ENCODE data around the gene PET100. TPM values are rescaled to one million over a fixed set of nuclear protein-coding genes. Genes with fewer than 3 reads are reported as not detected.

PET100 gene, protein sequence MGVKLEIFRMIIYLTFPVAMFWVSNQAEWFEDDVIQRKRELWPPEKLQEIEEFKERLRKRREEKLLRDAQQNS
- 10 to 100 TPM in 6 of 7 donors, 1 to 10 TPM in 1; 8.7 to 94.5 (median 77.3) TPM for total RNA-seq
- 100 to 1,000 TPM; 111 to 130 (median 125) TPM for polyA plus RNA-seq
- long read RNA-seq, donor 1, transcript PET100-202 (4 exons, 719 nt) = major isoform, 22 of 34 reads
- long read RNA-seq, donor 1, partial matches to known transcripts = 0 of 34 reads
- long read RNA-seq, donor 1, other reads (novel, unspliced or antisense) = 9 of 34 reads
- long read RNA-seq, donor 2, transcript PET100-202 (4 exons, 719 nt) = major isoform, 17 of 30 reads
- long read RNA-seq, donor 2, partial matches to known transcripts = 0 of 30 reads
- long read RNA-seq, donor 2, other reads (novel, unspliced or antisense) = 10 of 30 reads

DNA sequence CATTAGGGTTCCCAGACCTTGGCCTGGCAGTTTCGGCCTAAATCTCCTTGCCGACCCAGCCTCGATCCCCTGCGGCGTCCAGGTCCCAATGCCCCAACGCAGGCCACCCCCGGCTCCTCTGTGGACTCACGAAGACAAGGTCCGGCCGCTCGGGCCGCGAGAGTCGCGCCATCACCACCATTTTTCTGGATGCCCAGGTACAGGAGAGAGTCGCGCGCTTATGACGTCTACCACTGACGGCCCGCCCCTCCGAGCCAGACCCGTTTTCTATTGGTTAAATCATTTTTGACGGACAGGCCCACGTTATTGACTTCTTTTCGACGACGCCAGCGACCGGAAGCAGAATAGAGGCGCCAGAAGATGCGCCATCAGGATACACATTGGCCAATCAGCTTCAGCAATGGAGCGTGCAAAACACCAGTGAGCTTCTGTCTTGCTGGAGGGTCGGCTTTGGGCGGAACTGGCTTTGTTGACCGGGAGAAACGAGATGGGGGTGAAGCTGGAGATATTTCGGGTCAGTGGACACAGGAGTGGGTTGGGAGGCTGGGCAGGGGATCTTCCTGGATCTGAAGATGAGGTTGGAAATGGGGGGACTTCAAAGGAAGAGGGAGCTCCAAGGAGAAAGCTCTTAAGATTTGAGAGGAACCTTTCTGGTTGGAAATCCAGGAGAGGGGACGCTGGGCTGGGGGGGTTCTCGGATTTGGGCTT, at the start of gene PET100, which contains the start of gene XAB2:
PET100 (plus strand) TSS at position 447 of the 708 bp plus-strand sequence; CDS start at position 488, 41 bp downstream.
XAB2 (minus strand) TSS at position 199 of the 708 bp plus-strand sequence; CDS start at position 181, 18 bp downstream.
- Histone ChIP-seq H3K36me3 (peaks cover 0 to 56% (median 36%) of the 10 kb centered on the region in 6 donors), H3K4me1 (peaks cover 23 to 57% (median 40%) of the 10 kb centered on the region in 6 donors), H3K27me3 (replicated peaks in 1 of 7) (no peaks in the 10 kb centered on the region), H3K9me3 (no peaks in the 10 kb centered on the region), H3K27ac (peak within 1 kb of the TSS; percentile 78 to 94 (median 90)), H3K4me3 (peak within 1 kb of the TSS; percentile 85 to 100 (median 94))
- intact Hi-C loops (cut with DNase I; ENCODE audit: low total_unique reads) = no loop called here
- TF ChIP-seq, protein P1, sequence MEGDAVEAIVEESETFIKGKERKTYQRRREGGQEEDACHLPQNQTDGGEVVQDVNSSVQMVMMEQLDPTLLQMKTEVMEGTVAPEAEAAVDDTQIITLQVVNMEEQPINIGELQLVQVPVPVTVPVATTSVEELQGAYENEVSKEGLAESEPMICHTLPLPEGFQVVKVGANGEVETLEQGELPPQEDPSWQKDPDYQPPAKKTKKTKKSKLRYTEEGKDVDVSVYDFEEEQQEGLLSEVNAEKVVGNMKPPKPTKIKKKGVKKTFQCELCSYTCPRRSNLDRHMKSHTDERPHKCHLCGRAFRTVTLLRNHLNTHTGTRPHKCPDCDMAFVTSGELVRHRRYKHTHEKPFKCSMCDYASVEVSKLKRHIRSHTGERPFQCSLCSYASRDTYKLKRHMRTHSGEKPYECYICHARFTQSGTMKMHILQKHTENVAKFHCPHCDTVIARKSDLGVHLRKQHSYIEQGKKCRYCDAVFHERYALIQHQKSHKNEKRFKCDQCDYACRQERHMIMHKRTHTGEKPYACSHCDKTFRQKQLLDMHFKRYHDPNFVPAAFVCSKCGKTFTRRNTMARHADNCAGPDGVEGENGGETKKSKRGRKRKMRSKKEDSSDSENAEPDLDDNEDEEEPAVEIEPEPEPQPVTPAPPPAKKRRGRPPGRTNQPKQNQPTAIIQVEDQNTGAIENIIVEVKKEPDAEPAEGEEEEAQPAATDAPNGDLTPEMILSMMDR (IDR thresholded peaks at IDR 0.05 in 8 of 11, conservative IDR thresholded peaks at IDR 0.05 in 3 of 11) = peak in 1 of 11 experiments; percentile 14
- TF ChIP-seq POLR2AphosphoS5 (IDR thresholded peaks at IDR 0.05) = peak; percentile 89 to 95 (median 91)
- TF ChIP-seq POLR2A (IDR thresholded peaks at IDR 0.05) = no peak
- peak; percentile 95 for DNase-seq
- WGBS, 5 donors = 0 to 1% (median 0%) methylated on average over 24 to 40 of the region's 40 CpGs

- no peak for DNase-seq
- H3K4me1 ChIP-seq = no peaks in the 10 kb centered on the region
- 61 to 76% (median 70%) methylated on average over 11 of the region's 11 CpGs for WGBS, 5 donors
- no peaks in the 10 kb centered on the region for H3K9me3 ChIP-seq
- H3K27ac ChIP-seq = no peak overlapping the region
- H3K27me3 ChIP-seq (replicated peaks in 1 of 7) = peaks cover 0 to 6% (median 0%) of the 10 kb centered on the region in 7 donors
- H3K4me3 ChIP-seq = no peak overlapping the region
- TF ChIP-seq POLR2A (IDR thresholded peaks at IDR 0.05) = no peak
- intact Hi-C loops (cut with DNase I; ENCODE audit: low total_unique reads) = no loop called here
- H3K36me3 ChIP-seq = no peaks in the 10 kb centered on the region
Measured at GRCh38 chr19:7582446-7582845, 47.1 kb upstream of the PET100 start.

- H3K4me1 ChIP-seq = no peaks in the 10 kb centered on the region
- H3K36me3 ChIP-seq = no peaks in the 10 kb centered on the region
- no peaks in the 10 kb centered on the region for H3K9me3 ChIP-seq
- WGBS, 5 donors = 79 to 96% (median 87%) methylated on average over 5 to 7 of the region's 7 CpGs
- TF ChIP-seq POLR2A (IDR thresholded peaks at IDR 0.05) = no peak
- no peak for TF ChIP-seq POLR2AphosphoS5 (IDR thresholded peaks at IDR 0.05)
- TF ChIP-seq, protein P1 (IDR thresholded peaks at IDR 0.05 in 8 of 11, conservative IDR thresholded peaks at IDR 0.05 in 3 of 11) = no peak
- DNase-seq = no peak
- intact Hi-C loops (cut with DNase I; ENCODE audit: low total_unique reads) = no loop called here
- peaks cover 0 to 64% (median 7%) of the 10 kb centered on the region in 7 donors for H3K27me3 ChIP-seq (replicated peaks in 1 of 7)
- H3K27ac ChIP-seq = no peak overlapping the region
- H3K4me3 ChIP-seq = no peak overlapping the region
Measured at GRCh38 chr19:7589822-7590221, 39.8 kb upstream of the PET100 start.

- WGBS, 5 donors = 61 to 74% (median 68%) methylated on average over 3 to 8 of the region's 8 CpGs
- no peaks in the 10 kb centered on the region for H3K9me3 ChIP-seq
- intact Hi-C loops (cut with DNase I; ENCODE audit: low total_unique reads) = no loop called here
- H3K36me3 ChIP-seq = no peaks in the 10 kb centered on the region
- peaks cover 0 to 68% (median 9%) of the 10 kb centered on the region in 7 donors for H3K27me3 ChIP-seq (replicated peaks in 1 of 7)
- H3K27ac ChIP-seq = no peak overlapping the region
- no peak for DNase-seq
- H3K4me3 ChIP-seq = no peak overlapping the region
- TF ChIP-seq, protein P1 (IDR thresholded peaks at IDR 0.05 in 8 of 11, conservative IDR thresholded peaks at IDR 0.05 in 3 of 11) = no peak
- TF ChIP-seq POLR2A (IDR thresholded peaks at IDR 0.05) = no peak
- no peak for TF ChIP-seq POLR2AphosphoS5 (IDR thresholded peaks at IDR 0.05)
- peaks cover 0 to 3% (median under 1%) of the 10 kb centered on the region in 6 donors for H3K4me1 ChIP-seq
Measured at GRCh38 chr19:7590256-7590655, 39.3 kb upstream of the PET100 start.

Data from spleen (tissue), 13 donors.